PFSK-1 (cell line): Measurements from ENCODE around the gene LRRC55.

Experiments
- FOXP2 ChIP-seq: optimal IDR thresholded peaks from 2 replicates; pipeline ENCODE3; 2011; ENCODE audit warnings: borderline replicate concordance, control low read depth, inconsistent platforms; ENCODE audit not compliant: insufficient read depth; ENCODE audit errors: extremely low read length, extremely low read depth
- POLR2AphosphoS5 ChIP-seq: IDR thresholded peaks from 2 replicates; pipeline ENCODE4 v1.6.1; 2012; ENCODE audit warnings: low read depth, mild to moderate bottlenecking, control low read depth, low read length, moderate library complexity
- SIN3A ChIP-seq: IDR thresholded peaks from 2 replicates; pipeline ENCODE4 v1.6.1; 2012; ENCODE audit warnings: mild to moderate bottlenecking, low read length, moderate library complexity, borderline replicate concordance; ENCODE audit not compliant: insufficient read depth
- TAF1 ChIP-seq: IDR thresholded peaks from 2 replicates; pipeline ENCODE4 v1.6.1; 2012; ENCODE audit warnings: low read length, control low read depth, borderline replicate concordance; ENCODE audit not compliant: insufficient read depth
- TF ChIP-seq, protein P1 (sequence below), 2 experiments: IDR thresholded peaks; 2 replicates each; pipeline versions ENCODE4 v1.6.1 to v1.8.0; 2011 to 2012; ENCODE audit warnings: low read depth in 2 of 2, low read length in 2 of 2, control low read depth in 1 of 2, inconsistent platforms in 1 of 2, mild to moderate bottlenecking in 1 of 2, moderate library complexity in 1 of 2; ENCODE audit not compliant: insufficient read depth in 1 of 2

The LRRC55 gene

DNA sequence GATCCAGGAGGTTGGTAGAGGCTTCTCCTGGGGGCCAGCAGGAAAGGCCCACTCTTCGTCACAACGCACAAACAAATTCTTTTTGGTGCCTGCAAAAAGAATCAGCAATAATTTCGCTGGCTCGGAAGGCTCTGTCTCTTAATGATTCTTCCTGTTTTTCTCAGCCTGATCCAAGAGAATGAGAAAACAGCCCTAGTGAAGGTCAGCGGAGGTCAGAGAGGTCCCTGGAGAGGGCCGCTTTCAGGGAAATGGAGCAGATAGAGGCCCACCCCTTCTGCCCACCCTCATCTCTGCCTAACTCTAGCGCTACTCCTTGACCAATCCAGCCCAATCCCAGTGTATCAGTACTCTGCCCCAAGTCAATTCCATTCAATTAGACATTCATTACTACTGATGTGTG lies 19.2 kb downstream of the LRRC55 start:
- no peak for TF ChIP-seq POLR2AphosphoS5

DNA sequence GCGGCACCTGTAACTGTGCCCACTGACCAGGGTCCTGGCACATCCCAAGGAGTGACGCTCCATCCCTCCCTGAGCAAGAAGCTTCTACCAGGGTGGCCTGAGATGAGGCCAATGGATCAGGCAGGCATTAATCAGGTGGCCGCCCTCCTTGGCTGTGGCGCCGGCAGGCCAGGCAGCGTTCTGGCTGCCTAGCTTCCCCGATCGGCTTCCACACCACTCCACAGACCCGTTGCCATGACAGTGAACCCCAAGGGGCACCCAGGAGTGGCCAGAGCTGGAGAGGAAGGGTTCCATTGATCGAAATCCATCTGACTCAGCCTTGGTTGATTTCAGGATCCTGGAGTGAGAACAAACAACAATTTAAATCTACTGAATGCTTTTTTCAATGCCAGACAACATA lies 20.5 kb downstream of the LRRC55 start:
- TF ChIP-seq, protein P1, sequence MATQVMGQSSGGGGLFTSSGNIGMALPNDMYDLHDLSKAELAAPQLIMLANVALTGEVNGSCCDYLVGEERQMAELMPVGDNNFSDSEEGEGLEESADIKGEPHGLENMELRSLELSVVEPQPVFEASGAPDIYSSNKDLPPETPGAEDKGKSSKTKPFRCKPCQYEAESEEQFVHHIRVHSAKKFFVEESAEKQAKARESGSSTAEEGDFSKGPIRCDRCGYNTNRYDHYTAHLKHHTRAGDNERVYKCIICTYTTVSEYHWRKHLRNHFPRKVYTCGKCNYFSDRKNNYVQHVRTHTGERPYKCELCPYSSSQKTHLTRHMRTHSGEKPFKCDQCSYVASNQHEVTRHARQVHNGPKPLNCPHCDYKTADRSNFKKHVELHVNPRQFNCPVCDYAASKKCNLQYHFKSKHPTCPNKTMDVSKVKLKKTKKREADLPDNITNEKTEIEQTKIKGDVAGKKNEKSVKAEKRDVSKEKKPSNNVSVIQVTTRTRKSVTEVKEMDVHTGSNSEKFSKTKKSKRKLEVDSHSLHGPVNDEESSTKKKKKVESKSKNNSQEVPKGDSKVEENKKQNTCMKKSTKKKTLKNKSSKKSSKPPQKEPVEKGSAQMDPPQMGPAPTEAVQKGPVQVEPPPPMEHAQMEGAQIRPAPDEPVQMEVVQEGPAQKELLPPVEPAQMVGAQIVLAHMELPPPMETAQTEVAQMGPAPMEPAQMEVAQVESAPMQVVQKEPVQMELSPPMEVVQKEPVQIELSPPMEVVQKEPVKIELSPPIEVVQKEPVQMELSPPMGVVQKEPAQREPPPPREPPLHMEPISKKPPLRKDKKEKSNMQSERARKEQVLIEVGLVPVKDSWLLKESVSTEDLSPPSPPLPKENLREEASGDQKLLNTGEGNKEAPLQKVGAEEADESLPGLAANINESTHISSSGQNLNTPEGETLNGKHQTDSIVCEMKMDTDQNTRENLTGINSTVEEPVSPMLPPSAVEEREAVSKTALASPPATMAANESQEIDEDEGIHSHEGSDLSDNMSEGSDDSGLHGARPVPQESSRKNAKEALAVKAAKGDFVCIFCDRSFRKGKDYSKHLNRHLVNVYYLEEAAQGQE (IDR thresholded peaks at IDR 0.05; ENCODE audit: insufficient read depth in 1 of 2, low read depth in 2 of 2, low read length in 2 of 2), result no peak
- TF ChIP-seq FOXP2 (no peak), POLR2AphosphoS5 (no peak), SIN3A (no peak), TAF1 (no peak)

GRCh38 chr11:57203359-57203758 lies 21.6 kb downstream of the LRRC55 start:
- TF ChIP-seq SIN3A, result no peak
- TF ChIP-seq, protein P1 (IDR thresholded peaks at IDR 0.05; ENCODE audit: insufficient read depth in 1 of 2, low read depth in 2 of 2, low read length in 2 of 2), result no peak

DNA sequence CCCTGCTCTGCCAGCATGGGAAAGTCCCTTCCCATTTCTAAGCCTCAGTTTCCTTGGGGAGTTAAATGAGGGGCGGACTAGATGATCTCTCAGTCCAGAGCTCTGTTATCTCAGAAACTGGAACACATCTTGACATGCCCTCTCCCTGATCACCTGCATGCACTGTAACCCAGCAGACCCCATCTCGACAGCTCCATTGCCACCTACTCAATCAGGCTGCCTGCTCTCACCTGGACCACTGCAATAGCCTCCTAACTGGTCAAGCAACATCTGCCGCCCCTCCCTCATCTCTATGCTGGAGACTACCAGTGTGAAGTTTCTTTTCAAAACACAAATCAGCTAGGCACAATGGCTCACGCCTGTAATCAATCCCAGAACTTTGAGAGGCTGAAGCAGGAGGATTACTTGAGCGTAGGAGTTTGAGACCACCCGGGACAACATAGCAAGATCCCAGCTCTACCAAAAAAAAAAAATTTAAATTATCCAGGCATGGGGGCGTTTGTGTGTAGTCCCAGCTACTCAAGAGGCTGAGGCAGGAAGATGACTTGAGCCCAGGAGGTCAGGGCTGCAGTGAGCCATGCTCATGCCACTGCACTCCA lies 22.2 kb downstream of the LRRC55 start:
- TF ChIP-seq TAF1 (no peak), POLR2AphosphoS5 (no peak), SIN3A (no peak), FOXP2 (no peak)
- TF ChIP-seq, protein P1 (IDR thresholded peaks at IDR 0.05; ENCODE audit: insufficient read depth in 1 of 2, low read depth in 2 of 2, low read length in 2 of 2), result no peak

GRCh38 chr11:57205041-57205641 lies 23.4 kb downstream of the LRRC55 start:
- TF ChIP-seq, protein P1 (IDR thresholded peaks at IDR 0.05; ENCODE audit: insufficient read depth in 1 of 2, low read depth in 2 of 2, low read length in 2 of 2), result no peak
- TF ChIP-seq SIN3A, result no peak
- TF ChIP-seq FOXP2, result no peak
- TF ChIP-seq POLR2AphosphoS5, result no peak

GRCh38 chr11:57207168-57207567 lies 25.4 kb downstream of the LRRC55 start:
- no peak for TF ChIP-seq FOXP2
- TF ChIP-seq SIN3A, result no peak
- no peak for TF ChIP-seq TAF1
- TF ChIP-seq, protein P1 (IDR thresholded peaks at IDR 0.05; ENCODE audit: insufficient read depth in 1 of 2, low read depth in 2 of 2, low read length in 2 of 2), result no peak
- no peak for TF ChIP-seq POLR2AphosphoS5
